Articular chondrocyte of knee joint (primary cell): ENCODE results near the gene LDLRAD4. TPM values are rescaled to one million over a fixed set of nuclear protein-coding genes. Genes with fewer than 3 reads are reported as not detected.

Source experiments
- small RNA-seq: library from RNA; depleted of rRNA; stranded (forward); fragments of <200 nt; gene quantifications from one replicate; pipeline ENCODE3, GENCODE V24; 2012
- total RNA-seq: library from RNA; depleted of rRNA; stranded (reverse); fragments of >200 nt; gene quantifications from 2 replicates; pipeline ENCODE4 v1.2.3, GENCODE V29; 2012

LDLRAD4 gene
- total RNA-seq, result 3.1 and 3.4 TPM in 2 replicates

GRCh38 chr18:13218368-13218991, at the start of gene LDLRAD4:
TSS of gene LDLRAD4 (plus strand) at chr18:13218760.

Small RNA genes within 50 kb of the gene (small RNA-seq; reads per million reads assigned to genes)
- gene MIR4526, result not detected
- gene MIR5190, result not detected

Other genes with a start within 250 kb of the LDLRAD4 start
- gene CEP192, start 227.4 kb upstream of the LDLRAD4 start, total RNA-seq, result 31.1 and 35.1 TPM in 2 replicates